Fibroblast of gingiva (primary cell): ENCODE results near the gene APH1B.
"Not testable (repeated sequence)": the region's sequence is repeated elsewhere in the genome, so short reads cannot be mapped to it uniquely, and the experiment has no call there.

Source experiments
- DNase-seq: peaks from one replicate; pipeline ENCODE4 v3.0.0-alpha.2; 2011; ENCODE audit warnings: low read depth

Gene APH1B

GRCh38 chr15:63331456-63331855 is 54.1 kb downstream of the APH1B start:
- no peak for DNase-seq

GRCh38 chr15:63332367-63333124 is 55.1 kb downstream of the APH1B start:
- peak; percentile 93 for DNase-seq

- DNase-seq: no peak
Measured at GRCh38 chr15:63334821-63335220, 57.4 kb downstream of the APH1B start.

- DNase-seq: no peak
Measured at GRCh38 chr15:63335543-63336240, 58.3 kb downstream of the APH1B start.

GRCh38 chr15:63337046-63337445 is 59.6 kb downstream of the APH1B start:
- DNase-seq: no peak

- DNase-seq: peak; percentile 87
Measured at GRCh38 chr15:63338170-63338569, 60.8 kb downstream of the APH1B start.

- no peak for DNase-seq
Measured at GRCh38 chr15:63339006-63339766, 61.8 kb downstream of the APH1B start.

- no peak for DNase-seq
Measured at GRCh38 chr15:63339836-63340235, 62.4 kb downstream of the APH1B start.

- no peak for DNase-seq
Measured at GRCh38 chr15:63340353-63340752, 62.9 kb downstream of the APH1B start.

- DNase-seq: no peak
Measured at GRCh38 chr15:63340878-63341277, 63.5 kb downstream of the APH1B start.

GRCh38 chr15:63341898-63342297 is 64.5 kb downstream of the APH1B start:
- no peak for DNase-seq

- not testable (repeated sequence) for DNase-seq
Measured at GRCh38 chr15:63342996-63343562, 65.7 kb downstream of the APH1B start.

GRCh38 chr15:63344731-63345390 is 67.5 kb downstream of the APH1B start:
- no peak for DNase-seq

GRCh38 chr15:63345391-63345752 is 68.0 kb downstream of the APH1B start:
- no peak for DNase-seq

GRCh38 chr15:63347074-63347857 is 69.9 kb downstream of the APH1B start:
- DNase-seq: peak; percentile 52

GRCh38 chr15:63348392-63348791 is 71.0 kb downstream of the APH1B start:
- peak; percentile 79 for DNase-seq

- DNase-seq: no peak
Measured at GRCh38 chr15:63349156-63349555, 71.8 kb downstream of the APH1B start.

GRCh38 chr15:63349621-63350020 is 72.2 kb downstream of the APH1B start:
- no peak for DNase-seq

GRCh38 chr15:63350178-63350621 is 72.8 kb downstream of the APH1B start:
- DNase-seq: peak; percentile 62

GRCh38 chr15:63351170-63351569 is 73.8 kb downstream of the APH1B start:
- no peak for DNase-seq

GRCh38 chr15:63352808-63353207 is 75.4 kb downstream of the APH1B start:
- DNase-seq: no peak
